ENCODE results near the gene BHLHE23. TPM values are rescaled to one million over a fixed set of nuclear protein-coding genes. Genes with fewer than 3 reads are reported as not detected.

Gene BHLHE23
- total RNA-seq, 1 experiment from 2014 or later: not detected

- DNase-seq (ENCODE audit: low read depth, low spot score): peak; percentile 33
- H3K27me3 ChIP-seq (ENCODE audit: insufficient read depth, low read length): no peaks in the 10 kb centered on the region
Observed at GRCh38 chr20:63009045-63009961, 2.5 kb upstream of the BHLHE23 start.

More at GRCh38 chr20:63009045-63009961, 2.5 kb upstream of the BHLHE23 start:
- H3K4me2 ChIP-seq (ENCODE audit: low read length): peak overlapping the region; percentile 59
- ChIA-PET CTCF (interaction anchor here (0.6 to 1.8 kb wide), 9 partner anchors 10 to 187 kb away, joined by 3 to 27 read pairs (median 4); no protein-coding TSS in a partner anchor), POLR2A (interaction anchor here (0.9 to 1.4 kb wide), 2 partner anchors 37 to 134 kb away, joined by 4 to 5 read pairs; no protein-coding TSS in a partner anchor), RAD21 (ENCODE audit: low non-redundant PET in 1 of 2, low total read pairs in 2 of 2, uncharacterized antibody in 2 of 2, unreplicated experiment in 2 of 2) (interaction anchor here (0.5 to 1.6 kb wide), 6 partner anchors 22 to 231 kb away, joined by 3 to 13 read pairs (median 6); no protein-coding TSS in a partner anchor)
- BruUV-seq (replicated peaks): no TSS peak
- H3K27ac ChIP-seq (ENCODE audit: low read depth, low read length): no peak overlapping the region
- H3K9me3 ChIP-seq (ENCODE audit: control insufficient read depth in 1 of 2, insufficient read depth in 1 of 2, low read depth in 1 of 2, low read length in 2 of 2): no peaks in the 10 kb centered on the region
- no peak overlapping the region for H3K9ac ChIP-seq (ENCODE audit: low read length)
- intact Hi-C loops (cut with micrococcal nuclease): loop anchor here (1.0 to 2.0 kb wide), 4 partner anchors 37 to 187 kb away; no protein-coding TSS in a partner anchor
- H3K9me2 ChIP-seq (ENCODE audit: insufficient read depth): no peaks in the 10 kb centered on the region
- no peaks in the 10 kb centered on the region for H3K36me3 ChIP-seq (ENCODE audit: control insufficient read depth in 1 of 2, insufficient read depth in 2 of 2, low read length in 2 of 2)
- H3K4me3 ChIP-seq (replicated peaks in 1 of 2; ENCODE audit: low read depth in 1 of 2, low read length in 2 of 2): no peak overlapping the region
- H3K79me2 ChIP-seq (ENCODE audit: insufficient read depth, low read length): no peaks in the 10 kb centered on the region
- H4K20me1 ChIP-seq (ENCODE audit: insufficient read depth): no peaks in the 10 kb centered on the region
- H3K4me1 ChIP-seq (ENCODE audit: control insufficient read depth in 1 of 2, insufficient read depth in 2 of 2, low read length in 2 of 2): peaks cover 0 to 9% of the 10 kb centered on the region in 2 experiments; a peak in 1 of 4 replicates
- ATAC-seq: peak; percentile 98
- no peak for TF ChIP-seq EZH2phosphoT487 (IDR thresholded peaks at IDR 0.05; ENCODE audit: borderline replicate concordance)
- TF ChIP-seq ATF3 (IDR thresholded peaks at IDR 0.05): no peak
- TF ChIP-seq RAD21 (IDR thresholded peaks at IDR 0.05; ENCODE audit: low read depth): peak; percentile 97
- TF ChIP-seq CEBPB (IDR thresholded peaks at IDR 0.05; ENCODE audit: low read depth): no peak
- no peak for TF ChIP-seq CBX3 (IDR thresholded peaks at IDR 0.05; ENCODE audit: low read depth)
- no peak for TF ChIP-seq ELF1 (IDR thresholded peaks at IDR 0.05; ENCODE audit: borderline replicate concordance, low read depth)
- TF ChIP-seq TCF7L2 (IDR thresholded peaks at IDR 0.05; ENCODE audit: borderline replicate concordance, extremely low read depth, insufficient read depth, insufficient read length): no peak
- no peak for TF ChIP-seq JUND (IDR thresholded peaks at IDR 0.05)
- TF ChIP-seq EGR1 (IDR thresholded peaks at IDR 0.05; ENCODE audit: low read depth): no peak
- TF ChIP-seq ZNF274 (IDR thresholded peaks at IDR 0.05; ENCODE audit: low read depth, low read length): no peak
- peak; percentile 88 to 96 (median 92) for TF ChIP-seq CTCF (IDR thresholded peaks at IDR 0.05 in 2 of 3, conservative IDR thresholded peaks at IDR 0.05 in 1 of 3; ENCODE audit: borderline replicate concordance in 1 of 3, insufficient read depth in 1 of 3, low read depth in 2 of 3, low read length in 2 of 3)
- TF ChIP-seq POLR2A (IDR thresholded peaks at IDR 0.05; ENCODE audit: borderline replicate concordance, extremely low read depth, insufficient read depth, insufficient read length): no peak
- no peak for TF ChIP-seq ZFX (IDR thresholded peaks at IDR 0.05)
- no peak for TF ChIP-seq SRF (IDR thresholded peaks at IDR 0.05; ENCODE audit: low read depth)
- peak overlapping the region; percentile 58 for H2AFZ ChIP-seq (ENCODE audit: low read depth, low read length, poor library complexity, severe bottlenecking)

Data from HCT116 (cell line).